Measurements from ENCODE around the gene CROCC2.

- TF ChIP-seq CTCF (IDR thresholded peaks at IDR 0.05) (no peak), EP300 (IDR thresholded peaks at IDR 0.05) (no peak), POLR2A (IDR thresholded peaks at IDR 0.05) (no peak)
Observed at GRCh38 chr2:240884745-240885144, 21.4 kb upstream of the CROCC2 start.
